Right ventricle myocardium inferior (tissue), 1 donor: ENCODE data around the gene DLG5. TPM values are rescaled to one million over a fixed set of nuclear protein-coding genes. Genes with fewer than 3 reads are reported as not detected.
"Not testable (repeated sequence)": the region's sequence is repeated elsewhere in the genome, so short reads cannot be mapped to it uniquely, and the experiment has no call there.

Experiments used
- ATAC-seq: fragments of 200-7000 bp; cut with Tn5 transposase; one replicate; pipeline ENCODE4 v1.9.1; 2020; ENCODE audit warnings: mild to moderate bottlenecking, moderate library complexity
- DNase-seq: peaks from one replicate; pipeline ENCODE4 v3.0.0; 2021; ENCODE audit errors: missing footprints
- intact Hi-C: fragments of 100-400 bp; cut with DNase I; formaldehyde crosslinking; loops from one replicate; pipeline ENCODE4 v1.11.0; 2022
- total RNA-seq: library from RNA; stranded (reverse); fragmentation: NEBNext Ultra II Directional; extraction: Animal tissue kit (Norgen Biotek cat#: 25700); gene quantifications from one replicate; pipeline ENCODE4 v1.2.1, GENCODE V29; 2021
- donor health status: DM: no; HTN: yes; CAD: no; lungs with severe emphysema.

DLG5 gene
- total RNA-seq, 1 donor from 2014 or later = 8.9 TPM

DNA sequence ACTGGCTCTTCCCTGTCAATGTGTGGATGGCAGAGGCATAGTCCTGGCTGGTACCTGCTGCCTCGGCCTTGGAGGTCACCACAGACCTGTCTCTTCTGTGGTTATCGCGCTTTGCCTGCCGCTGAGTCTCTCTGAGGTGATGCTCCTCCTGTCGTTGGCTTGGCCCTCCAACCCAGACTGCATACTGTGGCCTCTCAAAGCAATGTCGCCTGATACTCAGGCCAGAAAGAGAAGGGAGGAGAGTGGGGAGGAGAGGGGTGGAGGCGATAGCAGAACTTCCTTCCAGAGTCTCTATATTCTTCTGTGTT is 155.7 kb downstream of the DLG5 start:
- DNase-seq = no peak
- intact Hi-C loops = no loop called here
- no peak for ATAC-seq

DNA sequence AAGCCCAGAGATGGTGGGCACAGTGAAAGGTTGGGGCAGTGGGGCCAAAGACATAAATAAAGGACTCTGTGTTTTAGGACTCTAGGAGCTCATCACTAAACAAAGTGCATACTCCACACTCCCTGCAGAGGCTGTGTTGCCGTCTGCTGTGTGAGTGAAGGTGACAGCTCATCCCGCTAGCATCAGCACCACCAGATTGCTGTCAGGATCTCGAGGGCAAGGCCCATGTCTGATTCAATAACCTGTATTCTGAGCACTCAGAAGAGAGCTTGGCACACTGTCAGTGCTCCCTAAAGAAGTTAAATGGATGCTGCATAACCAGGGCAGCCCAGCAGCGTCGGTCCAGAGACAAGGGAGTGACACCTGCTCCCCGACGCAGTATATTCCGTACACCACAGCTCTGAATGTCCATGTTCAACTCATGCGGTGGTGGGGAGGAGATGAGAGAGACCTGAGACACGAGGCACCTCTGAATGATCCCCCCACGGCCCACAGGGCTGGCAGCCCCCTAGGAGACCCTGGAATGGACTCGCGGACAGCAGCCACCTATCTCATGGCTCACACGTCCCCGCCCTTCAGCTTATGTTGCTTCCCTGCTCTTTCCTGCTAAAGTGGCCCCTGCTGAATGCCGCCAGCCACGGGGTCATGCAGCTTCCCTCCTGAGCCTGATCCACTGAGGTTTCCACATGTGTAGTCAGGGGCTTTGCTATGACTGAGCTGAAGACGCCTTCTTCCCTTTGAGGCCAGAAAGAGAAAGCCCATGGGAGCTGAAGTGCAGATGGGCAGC is 156.3 kb downstream of the DLG5 start:
- no peak for DNase-seq
- intact Hi-C loops = no loop called here
- no peak for ATAC-seq

DNA sequence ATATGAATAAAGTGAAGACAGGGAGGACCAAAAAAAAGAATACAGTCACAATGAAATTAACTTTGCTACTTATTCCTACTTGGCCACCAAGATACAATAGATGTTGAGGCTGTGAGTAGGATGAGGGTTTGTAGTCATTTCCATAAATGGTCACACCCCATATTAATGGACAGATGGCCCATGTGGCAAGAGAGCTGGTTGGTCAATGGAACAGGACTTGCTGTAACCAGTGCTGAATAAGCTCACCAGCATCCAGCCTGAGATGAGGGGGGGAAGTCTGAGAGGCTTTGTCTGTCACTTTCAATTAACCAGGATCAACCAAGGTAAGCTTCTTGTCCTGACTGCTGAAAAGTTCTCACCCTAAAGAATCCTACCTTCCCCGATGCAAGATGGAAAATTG is 158.5 kb downstream of the DLG5 start:
- ATAC-seq = no peak
- intact Hi-C loops = no loop called here
- DNase-seq = no peak

DNA sequence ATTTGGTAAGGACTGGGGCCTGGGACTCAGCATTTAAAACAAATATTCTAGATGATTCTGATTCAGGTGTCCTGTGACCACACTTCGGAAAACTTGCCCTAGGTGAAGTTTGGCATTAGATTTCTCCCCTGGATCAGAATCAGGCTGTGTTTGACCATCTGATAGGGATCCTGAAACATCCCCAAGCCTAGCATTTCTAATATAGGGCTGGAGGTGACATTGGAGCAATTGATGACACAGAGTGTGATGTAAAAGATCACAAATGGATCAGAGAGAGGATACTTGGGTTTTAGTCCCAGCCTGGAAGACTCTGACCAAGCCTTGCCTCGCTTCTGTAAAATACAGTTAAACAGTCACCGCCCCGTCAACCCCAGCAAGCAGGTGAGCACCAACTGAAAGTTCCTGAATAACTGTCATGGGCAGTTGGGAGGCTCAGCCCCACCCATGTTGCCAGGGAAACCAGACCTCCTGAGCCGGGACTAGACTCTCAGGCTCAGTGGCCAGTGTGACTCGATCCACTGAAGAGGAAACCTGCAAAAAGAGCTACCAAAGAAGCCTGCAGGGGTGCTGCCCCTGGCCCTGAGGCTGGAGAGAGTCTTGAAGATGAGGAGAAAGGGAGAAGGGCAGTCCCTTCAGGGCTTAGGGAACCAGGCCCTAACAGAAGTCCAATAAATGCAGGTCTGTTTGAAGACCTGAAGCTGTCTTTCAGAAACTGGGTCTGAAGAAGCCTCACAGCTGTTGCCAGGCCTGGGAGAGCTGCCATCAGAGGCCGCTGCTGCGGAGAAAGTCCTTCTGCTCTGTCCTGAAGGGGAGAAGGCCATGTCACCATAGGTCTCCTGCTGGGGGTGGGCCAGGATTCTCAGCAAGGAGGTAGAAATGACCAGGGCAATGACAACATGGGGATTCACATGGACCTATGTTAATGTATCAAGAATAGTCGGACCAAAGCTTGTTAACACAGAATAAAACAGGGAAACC is 162.8 kb downstream of the DLG5 start:
- no peak for ATAC-seq
- intact Hi-C loops = no loop called here

DNA sequence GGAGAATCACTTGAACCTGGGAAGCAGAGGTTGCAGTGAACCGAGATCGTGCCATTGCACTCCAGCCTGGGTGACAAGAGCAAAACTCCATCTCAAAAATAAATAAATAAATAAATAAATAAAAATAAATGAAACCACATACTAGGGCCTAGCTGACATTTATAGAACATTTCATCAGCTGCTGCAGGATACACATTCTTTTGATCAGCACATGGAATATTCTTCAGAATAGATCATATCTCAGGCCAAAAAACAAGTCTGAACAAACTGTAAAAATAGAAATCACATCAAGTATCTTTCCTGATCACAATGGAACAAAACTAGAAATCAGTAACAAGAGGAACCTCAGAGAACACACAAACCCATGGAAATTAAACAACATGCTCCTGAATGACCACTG is 168.1 kb downstream of the DLG5 start:
- ATAC-seq, DNase-seq, intact Hi-C loops: not testable (repeated sequence)

More for the DNA sequence above, 162.8 kb downstream of the DLG5 start:
- no peak for DNase-seq

DNA sequence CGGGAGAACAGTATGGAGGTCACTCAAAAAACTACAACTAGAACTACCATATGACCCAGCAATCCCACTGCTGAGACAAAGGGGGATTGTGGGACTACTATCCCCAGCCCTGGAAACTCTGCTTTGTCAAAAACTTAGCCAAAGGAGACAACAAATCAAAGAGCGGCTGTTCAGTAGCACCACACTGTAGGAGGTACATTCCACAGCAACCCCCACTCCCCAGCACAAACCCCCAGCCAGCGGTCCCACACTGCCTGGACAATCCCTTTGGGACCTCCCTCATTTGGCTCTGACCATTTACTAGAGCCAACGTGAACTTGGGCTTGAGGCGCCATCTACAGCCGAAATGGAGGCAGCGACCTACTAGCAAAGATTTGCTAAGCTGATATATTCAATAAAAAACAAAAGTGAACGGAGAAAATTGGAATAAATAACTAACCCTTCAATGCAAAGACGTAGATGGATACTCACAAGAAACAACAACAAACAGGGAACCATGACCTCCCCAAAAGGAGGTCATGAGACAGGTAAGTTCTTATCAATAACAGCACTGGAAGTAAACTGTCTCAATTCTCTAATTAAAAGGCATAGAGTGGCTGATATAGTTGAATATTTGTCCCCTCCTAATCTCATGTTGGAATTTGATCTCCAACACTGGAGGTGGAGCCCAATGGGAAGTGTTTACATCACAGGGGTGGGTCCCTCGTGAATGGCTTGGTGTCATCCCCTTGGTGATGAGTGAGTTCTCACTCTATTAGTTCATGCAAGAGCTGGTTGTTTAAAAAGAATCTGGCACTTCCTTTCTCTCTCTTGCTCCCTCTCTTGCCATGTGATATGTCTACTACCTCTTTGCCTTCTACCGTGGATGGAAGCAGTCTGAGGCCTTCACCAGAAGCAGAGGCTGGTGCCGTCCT is 170.0 kb downstream of the DLG5 start:
- no peak for ATAC-seq
- intact Hi-C loops = no loop called here

DNA sequence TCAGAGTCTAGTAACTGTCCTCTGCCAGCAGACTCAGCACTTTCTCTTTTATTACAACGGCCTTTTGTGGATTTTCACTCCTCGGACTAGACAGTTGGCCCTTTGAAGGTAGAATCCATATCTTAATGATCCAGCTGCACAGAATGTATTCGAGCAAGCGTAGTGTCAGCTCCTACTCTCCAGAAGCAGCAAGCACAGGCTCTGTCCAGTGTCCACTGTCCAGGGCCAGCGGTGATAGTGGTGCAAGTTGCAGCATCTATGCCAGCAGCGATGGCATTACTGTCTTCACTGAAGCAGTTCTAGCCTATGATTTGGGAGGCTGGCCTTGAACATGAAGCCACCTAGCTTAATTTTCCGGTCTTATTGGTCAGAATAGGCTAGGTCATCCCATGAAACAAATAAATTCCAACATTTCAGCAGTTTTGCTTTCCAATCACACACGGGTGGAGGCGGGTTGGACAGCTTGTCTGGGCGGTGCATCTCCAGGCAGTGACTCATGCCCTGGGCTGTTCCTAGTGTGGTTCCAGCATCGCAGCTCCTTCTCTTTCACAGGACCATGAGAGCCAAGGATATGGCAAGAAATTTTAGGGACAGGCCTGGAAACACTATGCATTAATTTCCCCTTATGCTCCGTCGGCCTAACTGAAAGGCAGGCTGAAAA is 180.4 kb downstream of the DLG5 start:
- ATAC-seq (no peak), DNase-seq (no peak)
- intact Hi-C loops = no loop called here

More for the DNA sequence above, 170.0 kb downstream of the DLG5 start:
- DNase-seq = no peak

DNA sequence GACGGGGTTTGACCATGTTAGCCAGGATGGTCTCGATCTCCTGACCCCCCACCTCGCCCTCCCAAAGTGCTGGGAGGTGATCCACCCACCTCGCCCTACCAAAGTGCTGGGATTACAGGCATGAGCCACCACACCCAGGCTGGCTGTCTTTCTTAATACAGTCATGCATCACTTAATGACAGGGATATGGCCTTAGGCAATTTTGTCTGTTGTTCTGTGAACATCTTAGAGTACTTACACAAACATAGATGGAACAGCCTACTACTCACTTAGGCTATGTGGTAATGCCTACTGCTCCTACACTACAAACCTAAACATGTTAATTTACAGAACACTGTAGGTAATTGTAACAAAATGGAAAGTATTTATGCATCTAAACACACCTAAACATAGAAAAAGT is 182.3 kb downstream of the DLG5 start:
- DNase-seq (no peak), ATAC-seq (no peak)
- intact Hi-C loops = no loop called here

DNA sequence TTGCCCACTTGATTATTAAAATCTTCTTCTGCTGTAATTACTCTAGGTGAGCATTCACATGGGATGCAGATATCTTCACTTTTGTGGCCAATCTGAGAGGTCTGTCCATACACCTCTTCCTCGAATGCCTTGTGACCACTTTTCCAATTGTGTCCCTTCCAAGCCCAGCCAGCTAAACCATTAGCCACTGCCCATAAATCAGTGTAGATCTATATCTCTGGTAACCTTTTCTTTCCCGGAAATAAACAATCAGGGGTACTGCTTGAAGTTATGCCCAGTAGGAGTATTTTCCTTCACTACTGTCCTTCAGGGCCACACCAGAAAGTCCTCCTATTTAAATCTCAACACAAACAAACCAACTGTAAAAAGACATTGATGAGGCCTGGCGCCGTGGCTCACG is 184.4 kb downstream of the DLG5 start:
- intact Hi-C loops = no loop called here
- no peak for DNase-seq
- no peak for ATAC-seq

DNA sequence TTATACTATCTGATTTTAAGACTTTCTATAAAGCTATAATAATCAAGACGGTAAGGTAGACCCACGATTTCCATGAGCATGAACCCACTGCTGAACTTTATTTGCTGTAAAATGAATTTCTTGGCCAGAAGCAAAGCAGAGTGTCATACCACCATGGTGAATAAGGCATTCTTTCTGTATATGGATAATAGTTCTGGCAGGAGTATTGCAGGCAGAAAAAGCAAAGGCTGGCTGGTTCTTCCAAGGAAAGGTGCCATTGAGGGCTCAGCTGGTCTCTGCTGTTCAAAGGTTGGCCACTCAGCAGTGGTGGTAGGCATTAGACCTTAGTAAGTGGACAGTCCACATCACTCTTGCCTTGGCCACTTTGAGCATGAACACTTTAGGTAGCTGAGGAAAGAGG is 184.8 kb downstream of the DLG5 start:
- no peak for ATAC-seq
- DNase-seq = no peak
- intact Hi-C loops = no loop called here

Other genes starting within 250 kb of the DLG5 start
- gene POLR3A, start 102.8 kb upstream of the DLG5 start, total RNA-seq = 8.2 TPM
- gene RPS24, start 107.1 kb upstream of the DLG5 start, total RNA-seq = 880 TPM